Gastroesophageal sphincter (tissue), 4 donors: ENCODE results near the gene HAVCR2. TPM values are rescaled to one million over a fixed set of nuclear protein-coding genes. Genes with fewer than 3 reads are reported as not detected.

Experiments used
- ATAC-seq: fragments of 150-250 bp; one replicate; pipeline ENCODE4 v1.9.1; 2016; ENCODE audit warnings: mild to moderate bottlenecking, moderate library complexity
- H3K27ac ChIP-seq, 4 donors: fragments of 200-600 bp; sonication (generic) in 3 of 4; 1 replicate in 3 of 4; 2 replicates in 1 of 4; pipeline ENCODE4 v1.5.1; 2016 to 2019
- H3K27me3 ChIP-seq: fragments of 200-600 bp; sonication (generic); one replicate; pipeline ENCODE4 v1.5.1; 2019
- H3K36me3 ChIP-seq, 2 donors: fragments of 200-600 bp; sonication (generic); one replicate each; pipeline ENCODE4 v1.5.1; 2019; ENCODE audit warnings: control low read depth in 1 of 2
- H3K4me1 ChIP-seq, 3 donors: fragments of 200-600 bp; sonication (generic); 1 replicate in 2 of 3; 2 replicates in 1 of 3; pipeline ENCODE4 v1.5.1; 2016 to 2019; ENCODE audit warnings: control low read depth in 2 of 3
- H3K4me3 ChIP-seq, 2 donors: fragments of 200-600 bp; sonication (generic); one replicate each; pipeline ENCODE4 v1.5.1; 2019; ENCODE audit warnings: mild to moderate bottlenecking in 1 of 2, moderate library complexity in 1 of 2
- H3K9me3 ChIP-seq, 3 donors: fragments of 200-600 bp; sonication (generic); one replicate each; pipeline ENCODE4 v1.5.1; 2017 to 2019; ENCODE audit warnings: control low read depth in 2 of 3
- EP300 ChIP-seq: sonication (generic); formaldehyde crosslinking; IDR thresholded peaks from one replicate; pipeline ENCODE4 v1.6.1; 2017; ENCODE audit warnings: antibody characterized with exemption, mild to moderate bottlenecking
- POLR2A ChIP-seq, 2 donors: fragments of 450-650 bp; IDR thresholded peaks; one replicate each; pipeline ENCODE4 v1.6.1; 2017; ENCODE audit warnings: antibody characterized with exemption in 2 of 2, mild to moderate bottlenecking in 2 of 2, moderate library complexity in 1 of 2
- POLR2AphosphoS5 ChIP-seq: sonication (generic); formaldehyde crosslinking; IDR thresholded peaks from one replicate; pipeline ENCODE4 v1.6.1; 2017; ENCODE audit warnings: antibody characterized with exemption
- WGBS, 2 donors: methylation state at CpG; one replicate each; pipeline ENCODE4 v1.1.5; 2018; ENCODE audit warnings: low coverage in 1 of 2; 5-methylcytosine and 5-hydroxymethylcytosine counted together
- total RNA-seq, 4 donors: library from RNA; depleted of rRNA; stranded (reverse); fragments of >200 nt; gene quantifications; one replicate each; pipeline ENCODE4 v1.1.0, GENCODE V29; 2016
- TF ChIP-seq, protein P1 (sequence below), 4 experiments: fragments of 200-600 bp in 2 of 4; fragments of 450-650 bp in 2 of 4; sonication (generic) in 1 of 4; IDR thresholded peaks; one replicate each; pipeline ENCODE4 v1.5.1; 2017 to 2019; ENCODE audit warnings: antibody characterized with exemption in 4 of 4, mild to moderate bottlenecking in 2 of 4, moderate library complexity in 2 of 4

The HAVCR2 gene
- total RNA-seq, 4 donors from 2014 or later = 4.7 to 15.2 (median 10.1) TPM

GRCh38 chr5:157046041-157046440 lies 62.8 kb downstream of the HAVCR2 start:
- TF ChIP-seq POLR2A (IDR thresholded peaks at IDR 0.05) (no peak), EP300 (no peak), POLR2AphosphoS5 (no peak)
- TF ChIP-seq, protein P1, sequence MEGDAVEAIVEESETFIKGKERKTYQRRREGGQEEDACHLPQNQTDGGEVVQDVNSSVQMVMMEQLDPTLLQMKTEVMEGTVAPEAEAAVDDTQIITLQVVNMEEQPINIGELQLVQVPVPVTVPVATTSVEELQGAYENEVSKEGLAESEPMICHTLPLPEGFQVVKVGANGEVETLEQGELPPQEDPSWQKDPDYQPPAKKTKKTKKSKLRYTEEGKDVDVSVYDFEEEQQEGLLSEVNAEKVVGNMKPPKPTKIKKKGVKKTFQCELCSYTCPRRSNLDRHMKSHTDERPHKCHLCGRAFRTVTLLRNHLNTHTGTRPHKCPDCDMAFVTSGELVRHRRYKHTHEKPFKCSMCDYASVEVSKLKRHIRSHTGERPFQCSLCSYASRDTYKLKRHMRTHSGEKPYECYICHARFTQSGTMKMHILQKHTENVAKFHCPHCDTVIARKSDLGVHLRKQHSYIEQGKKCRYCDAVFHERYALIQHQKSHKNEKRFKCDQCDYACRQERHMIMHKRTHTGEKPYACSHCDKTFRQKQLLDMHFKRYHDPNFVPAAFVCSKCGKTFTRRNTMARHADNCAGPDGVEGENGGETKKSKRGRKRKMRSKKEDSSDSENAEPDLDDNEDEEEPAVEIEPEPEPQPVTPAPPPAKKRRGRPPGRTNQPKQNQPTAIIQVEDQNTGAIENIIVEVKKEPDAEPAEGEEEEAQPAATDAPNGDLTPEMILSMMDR (IDR thresholded peaks at IDR 0.05) = no peak
- no peak overlapping the region for H3K27ac ChIP-seq
- no peaks in the 10 kb centered on the region for H3K36me3 ChIP-seq
- no peak for ATAC-seq
- WGBS, 2 donors = 83 to 100% methylated on average over 3 of the region's 3 CpGs
- H3K4me3 ChIP-seq = no peak overlapping the region
- no peaks in the 10 kb centered on the region for H3K4me1 ChIP-seq
- no peaks in the 10 kb centered on the region for H3K27me3 ChIP-seq
- H3K9me3 ChIP-seq = no peaks in the 10 kb centered on the region

DNA sequence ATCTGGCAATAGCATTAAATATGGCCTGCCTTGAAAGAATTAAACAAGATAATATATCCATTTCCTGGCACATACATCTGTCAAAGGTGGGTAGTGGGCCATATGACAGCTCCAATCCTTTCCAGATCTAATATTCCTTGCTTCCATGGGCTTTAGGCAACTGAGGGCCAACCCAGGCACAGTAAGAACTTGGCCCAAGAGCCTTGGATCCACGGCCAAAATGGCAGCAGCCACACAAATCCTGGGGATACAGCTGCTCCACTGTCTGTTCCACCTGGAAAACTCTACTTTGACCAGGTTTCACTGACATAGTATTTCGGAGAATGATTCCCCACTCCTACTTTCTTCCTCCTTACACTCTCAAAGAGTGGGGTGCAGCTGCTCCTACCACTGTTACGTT lies 63.2 kb downstream of the HAVCR2 start:
- no peaks in the 10 kb centered on the region for H3K27me3 ChIP-seq
- H3K4me3 ChIP-seq = no peak overlapping the region
- H3K36me3 ChIP-seq = no peaks in the 10 kb centered on the region
- no peak overlapping the region for H3K27ac ChIP-seq
- no peaks in the 10 kb centered on the region for H3K4me1 ChIP-seq
- no peaks in the 10 kb centered on the region for H3K9me3 ChIP-seq
- ATAC-seq = no peak
- TF ChIP-seq POLR2AphosphoS5 = no peak
- TF ChIP-seq EP300 = no peak
- TF ChIP-seq, protein P1 (IDR thresholded peaks at IDR 0.05) = no peak
- no peak for TF ChIP-seq POLR2A (IDR thresholded peaks at IDR 0.05)
- 61 to 67% methylated on average over 2 to 3 of the region's 3 CpGs for WGBS, 2 donors

DNA sequence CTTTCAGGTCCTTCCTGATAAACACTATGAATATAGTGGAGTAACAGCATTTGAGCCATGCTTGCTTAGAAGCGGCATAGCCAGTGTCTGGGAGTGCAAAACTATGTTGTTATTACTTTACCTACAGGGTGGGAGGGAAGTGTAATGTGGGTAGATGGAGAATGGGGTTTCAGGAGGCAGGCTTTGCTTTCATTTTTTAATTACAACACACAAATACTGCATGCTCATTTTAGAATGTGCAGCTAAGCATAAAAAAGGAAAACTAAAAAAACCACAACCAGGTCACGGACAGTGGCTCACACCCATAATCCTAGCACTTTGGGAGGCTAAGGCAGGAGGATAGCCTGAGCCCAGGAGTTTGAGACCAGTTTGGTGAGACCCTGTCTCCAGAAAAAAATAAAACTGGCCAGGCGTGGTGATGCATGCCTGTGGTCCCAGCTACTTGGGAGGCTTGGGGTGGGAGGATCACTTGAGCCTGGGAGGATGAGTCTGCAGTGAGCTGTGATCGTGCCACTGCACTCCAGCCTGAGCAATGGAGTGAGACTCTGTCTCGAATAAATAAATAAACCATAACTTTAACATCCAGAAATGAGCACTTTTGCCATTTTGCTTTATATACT lies 70.2 kb downstream of the HAVCR2 start:
- 73% methylated on average over 2 to 5 of the region's 5 CpGs for WGBS, 2 donors

More for the DNA sequence above, 70.2 kb downstream of the HAVCR2 start:
- H3K27me3 ChIP-seq = no peaks in the 10 kb centered on the region
- H3K36me3 ChIP-seq = no peaks in the 10 kb centered on the region
- no peak for ATAC-seq
- H3K4me3 ChIP-seq = no peak overlapping the region
- H3K4me1 ChIP-seq = no peaks in the 10 kb centered on the region
- TF ChIP-seq EP300 = no peak
- no peak for TF ChIP-seq POLR2A (IDR thresholded peaks at IDR 0.05)
- no peak for TF ChIP-seq POLR2AphosphoS5
- TF ChIP-seq, protein P1 (IDR thresholded peaks at IDR 0.05) = no peak
- no peak overlapping the region for H3K27ac ChIP-seq
- H3K9me3 ChIP-seq = no peaks in the 10 kb centered on the region

Other genes starting within 250 kb of the HAVCR2 start
- gene TIMD4, start 145.8 kb downstream of the HAVCR2 start, total RNA-seq = 1 to 10 TPM in 1 of 4 donors, under 1 TPM in 1, not detected in 2; 0.67 to 1.2 TPM
- 1 to 10 TPM in 1 of 4 donors, not detected in 3; 1.1 TPM for gene HAVCR1, start 49.9 kb downstream of the HAVCR2 start, total RNA-seq
- gene MED7, start 33.8 kb upstream of the HAVCR2 start, total RNA-seq = 10 to 100 TPM in 3 of 4 donors, 1 to 10 TPM in 1; 8.9 to 17.9 (median 11.7) TPM
- not detected for gene GARIN3, start 57.2 kb upstream of the HAVCR2 start, total RNA-seq
- 1 to 10 TPM in 3 of 4 donors, under 1 TPM in 1; 0.52 to 3.1 (median 1.8) TPM for gene ITK, start 71.8 kb upstream of the HAVCR2 start, total RNA-seq
- gene CYFIP2, start 157.1 kb upstream of the HAVCR2 start, total RNA-seq = 10 to 100 TPM; 13.7 to 50.6 (median 23.1) TPM